GM21717 (cell line): Measurements from ENCODE around the gene ZKSCAN3.
A peak's percentile ranks its signal among the peaks of the same experiment; 100 is the strongest.
"Not testable (repeated sequence)": the region's sequence is repeated elsewhere in the genome, so short reads cannot be mapped to it uniquely, and the experiment has no call there.

Source experiments
- ATAC-seq: cut with Tn5 transposase; IDR thresholded peaks from one replicate; pipeline ENCODE4 v1.9.1; 2021; ENCODE audit warnings: mild to moderate bottlenecking, moderate library complexity; ENCODE audit not compliant: unreplicated experiment

ZKSCAN3 gene

DNA sequence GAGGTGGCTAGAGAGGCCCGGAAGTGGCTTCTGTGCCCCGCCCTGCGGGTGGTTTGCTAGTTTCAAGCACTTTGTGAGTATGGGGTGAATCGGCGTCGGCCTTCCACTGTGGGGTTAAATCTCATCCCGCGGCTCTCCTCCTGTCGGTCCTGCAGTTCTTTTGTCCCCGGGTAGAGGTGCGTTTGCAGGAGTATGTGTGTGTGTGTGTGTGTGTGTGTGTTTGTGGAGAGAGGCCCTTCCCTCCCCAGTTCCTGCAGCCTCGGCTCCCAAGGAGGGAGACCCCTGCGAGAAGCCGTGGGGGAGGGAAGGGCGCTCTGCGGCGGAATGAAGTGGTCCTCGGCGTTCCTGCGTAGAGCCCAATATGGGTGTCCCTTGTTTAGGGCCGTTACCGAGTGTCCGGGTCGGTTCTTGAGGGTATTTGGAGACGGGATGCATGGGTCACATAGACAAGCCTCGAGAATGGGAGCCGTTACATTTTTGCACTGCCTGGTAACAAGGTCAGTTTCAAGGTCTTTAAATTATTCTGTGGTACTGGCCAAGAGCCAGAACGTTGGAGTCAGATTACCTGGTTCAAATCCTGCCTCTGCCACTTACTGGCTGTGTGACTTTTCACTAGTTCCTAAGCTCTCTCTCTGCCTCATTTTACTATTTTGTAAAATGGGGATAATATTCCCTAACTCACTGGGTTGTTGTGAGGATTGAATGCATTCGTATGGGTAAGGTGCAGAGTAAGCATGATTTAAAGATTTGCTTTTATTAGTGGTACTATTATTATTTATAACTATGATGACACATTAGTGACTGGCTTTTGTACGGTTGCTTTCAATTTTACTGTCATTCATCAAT, at the start of gene ZKSCAN3:
Gene ZKSCAN3, plus strand, starts transcription at position 56 of the 846 bp plus-strand sequence. CDS start 9,640 bp downstream, outside the sequence.
- peak; percentile 97 for ATAC-seq

DNA sequence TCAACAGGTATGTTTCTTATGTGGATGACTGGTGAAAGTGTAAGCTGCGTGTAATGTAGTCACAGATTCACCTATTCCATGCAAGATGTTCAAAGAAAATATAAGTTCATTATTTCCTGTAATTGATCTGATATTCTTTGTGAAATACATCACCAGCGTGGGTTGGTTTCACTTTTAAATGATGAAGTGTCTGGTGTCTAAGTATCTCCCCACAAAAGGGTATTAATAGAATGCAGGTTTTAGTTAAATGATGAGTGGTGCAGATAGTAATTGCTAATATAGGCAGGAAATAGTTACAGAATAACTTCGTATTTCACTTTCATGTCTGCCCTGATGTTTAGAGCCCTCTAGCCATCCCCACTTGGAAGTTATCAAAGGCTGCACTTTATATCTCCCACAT, 46.2 kb upstream of the ZKSCAN3 start:
- ATAC-seq = peak; percentile 82

DNA sequence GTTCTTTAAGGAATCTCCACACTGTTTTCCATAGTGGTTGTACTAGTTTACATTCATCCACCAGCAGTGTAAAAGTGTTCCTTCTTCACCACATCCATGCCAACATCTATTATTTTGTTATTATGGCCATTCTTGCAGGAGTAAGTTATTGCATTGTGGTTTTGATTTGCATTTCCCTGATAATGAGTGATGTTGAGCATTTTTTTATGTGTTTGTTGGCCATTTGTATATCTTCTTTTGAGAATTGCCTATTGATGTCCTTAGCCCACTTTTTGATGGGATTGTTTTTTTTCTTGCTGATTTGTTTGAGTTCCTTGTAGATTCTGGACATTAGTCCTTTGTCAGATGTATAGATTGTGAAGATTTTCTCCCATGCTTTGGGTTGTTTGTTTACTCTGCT, 43.4 kb upstream of the ZKSCAN3 start:
- ATAC-seq = not testable (repeated sequence)

DNA sequence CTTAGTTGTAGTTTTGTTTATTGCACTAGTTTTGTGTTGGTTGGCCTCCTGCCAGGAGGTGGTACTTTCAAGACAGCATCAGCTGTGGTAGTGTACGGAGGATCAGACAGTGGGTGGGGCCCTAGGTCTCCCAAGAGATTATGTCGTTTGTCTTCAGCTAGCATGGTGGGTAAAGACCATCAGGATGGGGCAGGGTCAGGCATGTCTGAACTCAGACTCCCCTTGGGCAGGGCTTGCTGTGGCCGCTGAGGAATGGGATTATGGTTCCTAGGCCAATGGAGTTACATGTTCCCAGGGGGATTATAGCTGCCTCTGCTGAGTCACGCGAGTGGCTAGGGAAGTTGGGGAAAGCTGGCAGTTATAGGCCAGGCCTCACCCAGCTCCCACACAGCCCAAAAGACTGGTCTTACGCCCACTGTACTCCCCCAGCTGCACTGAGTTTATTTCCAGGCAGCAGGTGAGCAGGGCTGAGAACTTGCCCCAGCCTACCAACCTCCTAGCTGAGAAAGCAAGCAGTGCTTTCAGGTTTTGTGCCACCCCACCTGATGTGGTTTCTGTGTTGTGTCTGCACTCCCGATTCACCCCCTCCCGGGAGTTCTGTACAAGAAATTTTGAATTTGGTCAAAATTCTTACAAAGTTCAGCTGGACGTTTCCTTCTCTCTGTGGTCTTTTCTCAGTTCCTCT, 38.5 kb upstream of the ZKSCAN3 start:
- no peak for ATAC-seq

DNA sequence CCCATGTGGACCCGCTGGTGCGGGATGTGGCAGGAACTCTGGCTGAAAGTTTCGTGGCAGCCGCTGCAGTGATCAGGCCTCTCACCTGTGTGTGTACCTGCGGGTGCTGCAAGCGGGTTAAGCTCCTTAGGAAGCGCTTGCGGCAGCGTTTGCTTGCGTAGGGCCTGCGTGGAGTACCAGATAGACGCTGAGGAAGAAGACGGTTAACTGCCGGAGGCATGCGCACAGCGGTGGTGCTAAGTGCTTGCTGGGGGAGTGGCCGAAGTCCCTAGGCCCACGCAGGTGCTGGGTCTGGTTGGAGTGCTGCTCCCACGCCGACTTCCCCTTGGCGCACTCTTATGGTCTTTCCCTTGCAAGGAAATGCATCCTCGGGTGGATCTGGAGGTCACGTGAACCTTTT, 36.8 kb upstream of the ZKSCAN3 start:
- ATAC-seq = no peak

DNA sequence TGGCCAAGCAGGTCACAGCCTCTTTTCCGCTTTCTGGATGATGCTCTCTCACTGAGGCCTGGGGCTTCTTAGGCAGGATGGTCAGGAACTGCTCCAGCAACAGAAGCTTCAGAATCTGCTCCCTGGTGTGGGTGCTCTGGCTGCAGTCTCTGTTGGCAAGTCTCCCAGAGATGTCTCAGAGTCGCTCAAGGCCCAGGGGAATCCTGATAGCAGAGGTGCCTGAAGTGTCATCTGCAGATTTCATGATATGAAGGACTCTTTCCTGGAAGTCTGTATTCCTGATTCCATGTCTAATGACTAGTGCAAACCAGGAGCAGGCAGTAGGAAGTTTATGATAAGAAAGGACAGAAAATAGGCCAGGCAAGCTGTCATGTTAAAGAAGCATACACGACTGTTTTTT, 34.1 kb upstream of the ZKSCAN3 start:
- ATAC-seq = no peak

DNA sequence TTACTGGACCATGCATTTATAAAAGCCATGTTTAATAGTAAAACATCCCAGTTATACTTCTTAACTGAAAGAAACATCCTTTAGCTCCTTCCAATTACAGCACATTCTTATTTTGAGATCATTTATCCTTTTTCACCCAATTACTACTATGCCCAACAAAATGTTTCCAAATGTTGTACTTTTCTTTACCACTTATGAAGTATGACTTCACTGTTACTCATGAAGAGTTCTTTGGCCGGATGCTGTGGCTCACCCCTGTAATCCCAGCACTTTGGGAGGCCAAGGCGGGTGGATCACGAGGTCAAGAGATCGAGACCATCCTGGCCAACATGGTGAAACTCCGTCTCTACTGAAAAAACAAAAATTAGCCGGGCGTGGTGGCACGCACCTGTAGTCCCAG, 31.9 kb upstream of the ZKSCAN3 start:
- not testable (repeated sequence) for ATAC-seq

DNA sequence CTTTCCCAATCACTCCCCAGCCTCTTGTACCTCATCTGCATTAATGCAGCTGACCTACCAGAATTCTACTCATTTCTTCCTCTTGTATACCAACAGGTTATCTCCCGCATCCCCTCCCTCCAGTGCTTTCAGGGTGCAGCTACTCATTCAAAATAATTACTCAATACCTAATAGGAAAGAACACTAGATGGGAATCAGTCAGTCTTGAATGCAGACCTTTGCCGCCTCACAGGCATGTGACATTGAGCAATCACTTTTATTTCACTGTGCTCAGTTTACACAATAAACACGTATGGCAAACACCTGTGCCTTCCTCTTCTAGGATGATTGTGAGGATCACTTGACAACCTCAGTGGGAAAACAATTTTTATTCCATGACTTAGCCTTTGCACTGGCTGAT, 27.1 kb upstream of the ZKSCAN3 start:
- no peak for ATAC-seq

DNA sequence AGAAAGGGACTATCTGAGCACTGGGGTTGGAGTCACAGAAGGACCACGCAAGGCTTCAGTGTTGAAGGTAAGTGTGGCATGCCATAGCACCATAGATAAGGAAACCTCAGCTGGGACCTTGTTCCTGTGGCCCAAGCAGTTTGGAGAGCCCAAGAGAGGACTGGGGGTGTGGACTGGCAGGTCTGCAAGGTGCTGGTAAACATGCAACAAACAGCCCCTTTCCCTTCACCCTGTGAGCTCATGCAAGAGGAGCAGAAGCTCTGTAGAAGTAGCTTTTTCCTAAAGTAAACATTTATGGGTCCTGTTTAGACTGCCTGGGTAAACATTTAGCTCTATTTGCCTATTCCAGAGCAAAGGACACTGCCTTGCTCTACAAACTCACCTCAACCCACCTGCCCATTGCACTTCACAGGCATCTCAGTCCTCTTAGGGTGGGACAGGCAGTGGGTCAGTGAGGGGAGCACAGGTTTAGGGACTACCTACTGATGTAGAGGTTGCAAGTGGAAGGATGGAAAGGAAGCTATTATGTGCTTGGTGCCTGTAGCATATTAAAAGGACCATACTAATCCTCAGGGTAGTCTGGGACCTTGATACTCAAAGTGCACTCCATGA, 25.8 kb upstream of the ZKSCAN3 start:
- no peak for ATAC-seq

DNA sequence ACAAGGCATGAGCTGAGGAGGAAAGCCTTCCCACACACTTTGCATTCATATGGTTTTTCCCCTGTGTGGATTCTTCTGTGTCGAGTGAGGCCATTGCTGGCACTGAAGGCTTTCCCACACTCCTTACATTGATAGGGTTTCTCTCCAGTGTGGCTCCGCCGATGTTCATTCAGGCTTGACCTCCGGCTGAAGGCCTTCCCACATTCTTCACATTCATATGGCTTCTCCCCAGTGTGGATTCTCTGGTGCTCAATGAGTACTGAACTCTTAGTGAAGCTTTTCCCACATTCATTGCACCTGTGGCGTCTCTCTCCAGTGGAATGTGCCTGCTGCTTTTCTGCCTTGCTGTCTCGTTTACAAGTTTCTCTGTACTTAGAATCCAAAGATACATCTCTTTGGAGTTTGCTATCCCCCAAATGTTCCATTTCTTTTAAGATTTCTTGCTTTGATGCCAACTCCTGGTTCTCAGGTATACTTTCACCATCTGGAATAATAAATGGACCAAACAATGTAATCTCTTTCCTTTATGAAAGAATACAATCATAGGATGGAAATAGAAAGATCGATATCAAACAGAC, 23.3 kb upstream of the ZKSCAN3 start:
- ATAC-seq = no peak

DNA sequence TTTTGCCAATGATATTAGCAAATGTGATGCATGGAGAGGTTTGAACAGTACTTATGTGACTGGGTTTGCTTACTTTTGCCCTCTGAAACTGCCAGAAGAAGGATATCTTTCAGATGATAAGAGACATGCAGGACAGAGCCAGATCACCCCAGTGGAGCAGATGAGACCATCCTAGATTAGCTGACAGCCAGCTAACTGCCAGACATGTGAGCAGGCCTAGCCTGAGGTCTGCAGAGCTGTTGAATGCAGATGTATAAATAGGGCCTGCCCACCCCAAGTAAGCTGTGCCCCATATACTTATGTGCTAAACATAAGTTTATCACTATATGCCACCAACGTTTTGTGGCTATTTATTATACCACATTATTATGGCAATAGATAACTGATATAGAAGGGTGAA, 19.7 kb upstream of the ZKSCAN3 start:
- no peak for ATAC-seq

DNA sequence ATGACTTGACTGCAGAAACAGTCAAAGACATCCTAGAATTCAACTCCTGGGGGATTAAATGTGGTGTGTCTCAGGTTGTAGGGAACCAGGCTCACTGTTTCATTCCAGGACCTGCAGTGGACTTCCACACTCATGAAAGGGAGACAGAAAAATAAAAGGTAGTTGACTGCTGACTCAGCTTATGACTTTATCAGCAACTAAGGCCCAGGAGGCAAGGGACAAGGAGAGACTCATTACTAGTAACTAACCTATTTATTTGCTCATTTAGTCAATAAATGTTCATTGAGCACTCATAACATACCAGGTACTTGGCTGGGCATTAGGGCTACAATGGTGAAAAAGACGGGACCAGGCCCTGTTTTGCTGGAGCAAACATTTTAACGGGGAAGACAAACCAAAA, 16.7 kb upstream of the ZKSCAN3 start:
- no peak for ATAC-seq

DNA sequence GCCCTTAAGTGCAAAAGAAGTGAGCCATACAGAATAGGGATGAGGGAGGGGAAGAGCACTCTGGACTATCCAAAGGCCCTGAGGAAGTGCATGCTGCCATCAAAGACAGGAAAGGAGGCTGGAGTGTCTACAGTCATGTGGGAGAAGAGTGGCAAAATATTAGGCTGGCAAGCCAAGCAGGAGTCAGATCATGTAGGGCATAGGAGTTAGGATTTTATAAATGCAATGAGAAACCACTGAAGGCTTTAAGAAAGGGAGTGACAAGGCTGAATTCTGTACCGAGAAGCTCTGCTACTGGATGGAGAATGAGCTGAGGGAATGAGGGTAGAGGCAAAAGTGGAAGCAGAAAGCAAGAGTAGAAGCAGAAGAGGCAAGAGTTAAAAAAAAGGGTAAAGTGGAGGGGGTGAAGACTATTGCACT, 16.1 kb upstream of the ZKSCAN3 start:
- no peak for ATAC-seq

DNA sequence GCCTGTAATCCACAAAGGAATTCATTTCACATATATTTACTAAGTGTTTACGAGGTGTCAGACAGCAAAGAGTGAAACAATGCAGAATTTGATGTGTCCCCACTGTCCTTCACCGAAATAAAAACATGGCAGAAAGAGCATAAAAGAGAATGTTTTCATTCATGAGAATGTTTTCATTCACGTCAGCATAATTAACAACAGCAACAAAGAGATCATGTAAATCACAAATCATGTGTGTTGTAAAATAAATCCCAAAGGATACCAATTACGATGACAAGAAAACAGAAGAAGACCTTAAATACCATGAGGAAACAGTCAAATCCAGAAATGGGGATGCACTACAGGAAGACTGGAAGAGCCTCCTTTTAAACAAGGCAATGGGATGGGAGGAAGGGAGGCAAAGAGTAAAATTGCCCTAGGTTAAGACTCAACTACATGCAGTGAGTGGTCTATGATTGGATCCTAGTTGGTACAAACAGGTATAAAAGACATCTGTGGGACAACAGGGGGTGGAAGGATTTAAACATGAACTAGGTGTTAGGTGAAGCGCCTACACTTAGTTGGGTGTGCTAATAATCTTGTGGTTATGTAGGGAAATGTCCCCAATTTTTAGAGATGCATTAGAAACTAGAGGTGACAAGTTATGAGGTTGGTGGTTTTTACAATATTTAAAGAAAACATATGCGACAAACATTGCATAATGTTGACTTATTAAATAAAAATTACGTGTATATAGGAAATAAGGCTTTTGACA, 15.3 kb upstream of the ZKSCAN3 start:
- ATAC-seq = no peak

DNA sequence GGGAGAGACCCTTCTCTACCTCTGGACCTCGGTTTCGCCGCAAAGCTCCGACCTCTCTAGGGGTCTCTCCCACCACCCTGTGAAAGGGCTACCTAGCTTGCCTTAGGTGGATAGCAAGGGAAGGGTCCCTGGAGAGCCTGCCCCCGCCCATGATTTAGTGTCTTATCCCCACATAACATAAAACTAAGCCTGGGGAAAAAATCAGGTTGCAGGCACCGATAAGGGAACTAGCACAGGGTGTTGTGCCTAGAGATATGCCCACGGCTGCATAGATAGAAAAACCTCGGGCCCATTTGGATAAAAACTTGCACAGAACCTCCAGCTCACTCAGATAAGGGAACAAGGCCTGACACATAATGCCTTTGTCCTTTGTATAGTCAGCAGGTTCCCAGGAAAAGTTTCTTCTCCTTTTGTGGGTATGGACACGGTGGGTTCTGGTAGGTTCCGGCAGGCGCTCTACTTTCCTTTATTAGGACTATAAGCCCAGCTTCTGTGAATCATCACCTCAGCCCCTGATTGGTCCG, 14.6 kb upstream of the ZKSCAN3 start:
- ATAC-seq = no peak

DNA sequence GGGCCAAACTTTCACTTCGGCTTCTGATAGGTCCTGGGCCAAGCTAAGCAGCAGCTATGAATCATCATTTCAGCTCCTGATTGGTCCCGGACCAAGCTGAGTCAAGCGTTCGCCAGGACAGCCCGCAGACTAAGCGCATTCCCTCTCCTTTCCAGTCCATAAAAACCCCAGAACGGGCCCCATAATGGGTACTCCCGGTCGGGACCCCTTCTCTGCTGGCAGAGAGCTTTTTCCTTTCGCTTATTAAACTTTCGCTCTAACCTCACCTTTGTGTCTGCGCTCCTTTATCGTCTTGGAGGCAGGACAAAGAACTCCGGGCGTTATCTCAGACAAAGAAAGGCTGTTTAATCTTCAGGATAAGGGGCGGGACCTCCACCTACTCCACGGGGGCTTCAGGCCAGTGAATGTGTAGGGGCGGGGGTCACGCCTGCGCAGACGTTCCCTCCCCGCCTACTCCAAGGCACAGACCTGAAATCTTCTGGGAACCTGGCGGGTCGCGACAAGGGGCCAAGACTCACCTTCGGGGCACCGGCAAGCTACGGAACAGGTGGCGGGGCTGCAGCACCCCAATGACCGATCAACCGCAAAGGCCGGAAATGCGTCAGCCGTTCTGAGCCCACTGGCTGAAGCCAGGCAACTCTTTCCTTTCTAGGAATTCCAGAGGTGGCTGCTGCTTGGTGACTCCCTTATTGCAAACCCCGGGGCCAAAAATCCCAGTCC, 14.0 kb upstream of the ZKSCAN3 start, which contains the start of gene ZSCAN31:
Gene ZSCAN31, minus strand, starts transcription at position 585 of the 720 bp plus-strand sequence. CDS start 6,465 bp downstream, outside the sequence.
- peak; percentile 89 for ATAC-seq

DNA sequence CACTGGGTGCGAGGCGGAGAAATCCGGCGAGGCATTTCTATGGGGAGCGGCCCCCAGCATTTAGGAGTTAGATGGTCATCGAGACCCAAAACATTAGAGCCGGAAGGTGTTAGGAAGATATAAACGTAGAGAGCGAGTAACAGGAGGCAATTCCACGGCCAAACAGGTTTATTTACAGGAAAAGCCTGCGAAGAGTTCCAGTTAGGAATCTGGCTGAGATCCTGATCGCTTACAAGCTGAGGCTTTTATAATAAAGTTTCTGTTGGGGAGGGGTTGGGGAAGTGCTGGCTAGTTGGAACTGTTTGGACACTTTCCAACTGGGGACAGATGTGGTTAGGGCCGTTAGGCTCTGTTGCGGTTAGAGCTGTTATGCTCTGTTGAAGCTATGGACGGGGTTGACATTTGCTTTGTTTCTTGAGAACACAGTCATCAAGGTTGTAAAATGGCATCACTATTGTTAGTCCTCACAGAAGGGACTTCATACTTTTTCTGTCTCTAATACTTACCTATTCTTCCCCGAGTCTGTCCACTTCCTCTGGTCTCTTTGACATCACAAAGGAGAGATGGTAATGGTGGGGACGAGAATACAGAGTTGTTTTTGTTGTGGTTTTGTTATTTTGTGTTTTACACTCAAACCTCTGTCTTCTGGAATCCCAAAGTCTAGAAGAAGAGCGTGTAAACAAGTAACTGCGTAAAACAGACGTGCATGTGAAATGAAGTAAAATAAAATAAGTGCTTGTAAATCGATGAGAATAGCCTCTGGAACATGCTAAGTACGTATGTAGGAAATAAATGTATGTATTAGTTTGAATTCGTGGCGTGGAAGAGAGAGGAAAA, 13.2 kb upstream of the ZKSCAN3 start:
- peak; percentile 51 for ATAC-seq

DNA sequence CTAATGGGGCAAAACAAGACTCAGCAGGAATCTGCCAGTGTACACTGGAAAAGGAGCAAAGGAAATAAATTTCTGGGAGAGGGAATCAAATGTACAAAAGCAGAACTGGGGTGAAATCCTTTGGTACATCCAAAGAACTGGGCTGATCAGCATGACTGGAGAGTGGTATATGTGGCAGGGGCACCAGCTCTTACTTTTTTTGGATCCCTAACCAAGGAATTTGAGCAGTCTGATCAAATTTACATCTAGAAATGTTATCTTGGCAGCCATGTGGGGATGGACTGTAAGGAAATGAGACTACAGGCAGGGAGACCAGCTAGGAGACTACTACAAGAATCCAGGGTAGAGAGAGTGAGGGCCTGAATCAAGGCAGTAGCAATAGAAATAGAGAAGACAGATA, 12.6 kb upstream of the ZKSCAN3 start:
- ATAC-seq = no peak
